Stimulated activated CD4-positive, alpha-beta T cell treated with anti-CD3 and anti-CD28 coated beads, Interleukin-15, amount 100 ng/mL, for 24 hours (primary cell): Measurements from ENCODE around the gene ABCA1.

ENCODE experiments used
- DNase-seq: peaks from one replicate; pipeline ENCODE4 v3.0.0-alpha.2; 2020

The ABCA1 gene

DNA sequence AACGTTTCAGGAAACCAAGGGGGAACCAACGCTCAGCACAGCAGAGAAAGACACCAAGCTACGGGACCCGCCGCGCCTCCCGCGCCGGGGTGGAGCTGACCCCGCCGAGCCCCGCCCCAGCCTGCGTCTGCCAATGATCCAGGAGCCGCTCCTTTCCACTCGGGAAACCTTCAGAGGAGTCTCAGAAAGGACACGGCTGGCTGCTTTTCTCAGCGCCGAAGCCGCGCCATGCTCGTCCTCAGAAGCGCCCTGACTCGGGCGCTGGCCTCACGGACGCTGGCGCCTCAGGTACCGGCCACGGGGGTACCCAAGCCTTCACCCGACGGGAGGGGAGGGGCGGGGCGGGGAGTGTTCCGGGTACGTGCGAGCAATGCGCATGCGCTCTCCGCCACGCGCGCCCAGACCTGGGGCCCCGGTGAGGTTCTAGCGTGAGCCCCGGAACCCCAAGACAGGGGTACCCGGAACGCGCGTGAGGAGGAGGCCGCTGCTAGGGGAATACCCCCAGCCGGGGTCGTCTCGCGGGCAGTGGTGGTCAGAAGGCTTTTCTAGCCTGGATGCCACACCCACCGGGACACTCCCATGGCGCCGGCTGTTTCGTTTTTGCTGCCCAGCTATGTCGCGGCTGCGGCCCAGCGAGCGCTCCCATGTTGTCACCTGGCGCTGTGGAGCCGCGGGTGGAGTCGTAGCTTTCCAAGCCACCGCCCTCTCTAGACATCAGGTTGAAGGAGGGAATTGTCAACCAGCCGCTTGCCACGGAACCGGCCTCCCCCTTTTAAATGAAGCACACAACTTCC is 180.2 kb downstream of the ABCA1 start, which contains the start of gene NIPSNAP3A:
Gene NIPSNAP3A, plus strand, starts transcription at position 119 of the 794 bp plus-strand sequence. Its CDS starts 110 bp downstream, at position 229.
- DNase-seq: peak; percentile 92

DNA sequence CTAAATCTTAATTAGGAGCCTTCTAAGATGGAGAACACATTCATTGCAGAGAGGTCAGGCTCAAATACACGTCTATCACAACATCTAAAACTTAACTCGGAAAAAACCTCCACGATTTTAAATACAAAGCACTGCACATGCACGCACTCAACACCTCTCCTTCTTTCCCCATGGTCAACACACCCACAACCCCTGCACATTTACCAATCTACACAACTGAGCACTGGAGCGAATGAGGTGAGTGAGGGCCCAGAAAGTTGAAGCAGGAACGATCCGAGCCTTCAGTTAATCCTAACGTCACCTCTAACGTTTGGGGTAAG is 180.8 kb downstream of the ABCA1 start:
- DNase-seq: no peak

DNA sequence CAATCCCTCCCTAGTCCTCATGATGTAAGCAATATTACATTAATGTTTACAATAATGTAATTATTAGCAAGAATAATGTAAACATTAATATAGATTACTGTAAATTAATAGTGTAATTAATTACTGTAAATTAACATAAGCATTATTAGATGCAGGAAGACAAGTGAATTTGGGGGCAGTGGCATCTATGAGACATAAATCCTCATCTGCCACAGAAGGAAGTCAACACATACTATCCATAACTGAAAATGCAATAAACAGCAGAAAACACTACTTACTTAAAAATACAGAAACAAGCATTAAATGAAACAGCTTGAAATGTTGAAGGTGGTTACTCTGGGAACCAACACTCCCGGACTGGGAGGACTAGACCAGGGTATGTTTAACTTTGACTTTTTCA is 181.2 kb downstream of the ABCA1 start:
- no peak for DNase-seq

DNA sequence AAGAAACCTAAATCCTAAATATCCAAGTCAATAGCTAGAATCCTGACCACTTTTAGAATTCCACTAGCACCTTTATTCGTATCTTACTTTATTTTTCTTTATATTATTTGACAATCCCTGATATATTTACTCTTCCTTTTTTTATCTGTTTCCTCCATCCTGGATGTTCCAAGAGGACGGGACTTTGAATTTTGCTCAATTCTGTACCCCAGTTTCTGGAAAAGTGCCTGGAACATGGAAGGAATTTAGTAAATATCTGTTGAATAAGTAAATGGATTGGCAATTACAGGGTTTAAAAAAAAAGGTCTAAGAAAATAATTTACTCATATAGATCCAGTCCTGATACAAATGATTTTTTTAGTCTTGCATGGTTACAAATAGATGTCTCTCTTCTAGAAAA is 181.7 kb downstream of the ABCA1 start:
- no peak for DNase-seq

DNA sequence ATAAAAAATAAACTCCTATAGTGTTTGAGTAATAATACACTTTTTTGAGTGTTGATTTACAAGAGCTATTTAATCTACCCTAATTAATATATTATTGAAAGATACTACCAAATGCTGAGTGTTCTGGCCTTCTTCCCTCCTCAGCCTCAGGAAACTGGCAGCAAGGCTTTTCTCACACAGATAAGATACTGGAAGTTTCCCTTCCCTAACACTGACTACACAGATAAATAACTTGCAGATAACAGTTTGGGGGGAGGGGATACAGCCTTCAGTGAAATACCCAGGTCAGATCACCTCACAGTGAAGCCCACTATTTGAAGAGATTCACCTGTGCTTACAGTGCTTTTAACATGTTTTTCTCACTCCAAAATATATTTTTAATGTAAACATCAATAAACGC is 182.1 kb downstream of the ABCA1 start:
- no peak for DNase-seq

DNA sequence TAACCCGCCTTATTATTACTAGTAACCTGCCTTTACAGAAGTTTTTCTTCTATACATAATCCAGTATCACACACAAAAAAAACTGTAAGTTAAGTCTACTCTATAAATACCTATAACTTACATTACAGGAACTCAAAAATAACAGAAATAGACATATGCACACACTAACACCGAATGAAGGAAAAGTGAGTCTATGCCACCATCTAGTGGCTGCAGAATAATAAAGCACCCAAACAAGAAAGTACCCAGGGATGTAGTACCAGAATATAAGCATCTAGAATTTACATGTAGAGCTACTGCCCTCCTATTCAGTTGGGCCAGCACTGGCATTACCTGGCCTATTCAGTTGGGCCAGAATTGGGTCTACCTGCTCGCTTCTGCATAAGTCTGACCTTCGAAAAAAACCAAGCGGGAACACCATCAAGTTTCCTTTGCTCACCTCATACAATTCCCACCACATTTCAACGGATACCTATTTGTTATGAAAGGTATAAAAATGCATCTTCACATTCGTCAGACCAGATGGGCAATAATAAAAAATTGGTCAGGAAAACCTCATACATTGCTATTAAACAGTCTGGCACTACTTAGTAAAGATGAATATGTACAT is 184.5 kb downstream of the ABCA1 start:
- DNase-seq: peak; percentile 11

DNA sequence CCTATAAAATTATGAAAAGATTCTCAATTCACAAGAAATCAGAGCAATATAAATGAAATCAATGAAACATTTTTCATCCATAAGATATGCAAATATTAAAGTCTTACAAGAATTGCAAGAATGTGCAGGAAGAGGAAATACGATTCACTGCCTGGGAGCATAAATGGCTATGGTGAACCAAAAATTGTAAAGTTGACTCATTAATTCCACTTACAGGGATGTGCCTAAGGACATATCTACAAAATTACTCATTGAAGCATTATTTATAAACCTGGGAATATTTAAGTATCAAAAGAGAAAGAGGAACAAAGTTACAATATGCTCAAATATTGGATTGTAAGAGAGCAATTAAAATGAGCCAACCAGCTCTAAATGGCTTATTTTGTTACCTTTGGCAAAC is 187.3 kb downstream of the ABCA1 start:
- DNase-seq: no peak

DNA sequence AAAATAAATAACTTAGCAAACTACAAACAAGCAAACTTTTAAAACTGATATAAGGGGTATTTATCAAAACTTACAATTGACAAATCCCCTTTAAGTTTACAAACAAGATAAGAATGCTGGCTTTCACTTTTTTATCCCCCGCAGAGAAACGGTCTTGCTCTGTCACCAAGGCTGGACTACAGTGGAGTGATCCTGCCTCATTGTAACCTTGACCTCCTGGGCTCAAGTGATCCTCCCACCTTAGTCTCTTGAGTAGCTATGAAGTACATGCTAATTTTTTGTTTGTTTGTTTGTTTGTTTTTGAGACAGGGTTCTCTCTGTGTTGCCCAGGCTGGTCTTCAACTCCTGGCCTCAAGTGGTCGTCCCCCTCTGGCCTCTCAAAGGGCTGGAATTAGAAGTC is 189.5 kb downstream of the ABCA1 start:
- DNase-seq: no peak
